DMS79 (cell line): ENCODE measurements around the gene ZBTB40.

Experiments
- DNase-seq: peaks from one replicate; lab custom pipeline; 2025; lab: John Stamatoyannopoulos, UW

Gene ZBTB40

DNA sequence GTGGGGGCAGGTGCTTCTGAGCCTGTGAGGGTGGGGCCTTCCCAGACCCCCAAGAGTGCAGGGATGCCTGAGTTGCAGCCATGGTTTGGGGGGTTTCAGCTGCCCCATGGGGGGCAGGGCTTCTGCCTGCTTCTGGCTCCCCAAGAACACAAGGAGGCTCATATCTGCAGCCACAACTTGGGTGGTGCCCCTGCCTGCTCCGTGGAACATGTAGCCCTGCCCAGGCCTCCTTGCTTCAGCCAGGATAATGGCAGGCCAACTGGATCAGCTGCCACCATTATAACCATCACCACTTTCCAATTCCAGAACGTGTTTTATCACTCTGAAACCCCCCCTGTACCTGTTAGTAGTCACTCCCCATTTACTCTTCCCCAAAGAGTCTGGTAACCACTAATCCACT lies 14.0 kb downstream of the ZBTB40 start:
- DNase-seq, result no peak

GRCh38 chr1:22470227-22470626 lies 18.6 kb downstream of the ZBTB40 start:
- no peak for DNase-seq

- DNase-seq, result no peak
These were observed 19.4 kb downstream of the ZBTB40 start for GRCh38 chr1:22471078-22471477.

DNA sequence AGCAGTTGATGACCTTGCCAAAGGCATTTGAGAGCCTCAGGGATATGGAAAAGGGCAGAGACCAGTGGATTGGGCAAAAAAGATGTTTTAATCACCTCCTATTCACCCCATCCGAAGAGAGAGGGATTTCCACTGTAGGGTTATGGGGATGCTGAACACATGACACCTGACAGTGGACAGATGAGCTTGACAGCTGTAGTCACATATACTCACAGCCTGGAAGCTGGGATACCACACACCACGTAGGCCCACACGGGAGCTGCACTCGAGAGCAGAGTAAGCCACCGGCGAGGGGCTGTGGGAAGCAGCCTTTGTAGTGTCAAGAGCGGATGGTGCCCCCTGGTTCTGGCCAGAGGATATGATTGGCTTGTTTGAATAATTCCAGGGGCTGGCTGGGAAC lies 20.0 kb downstream of the ZBTB40 start:
- DNase-seq, result no peak

DNA sequence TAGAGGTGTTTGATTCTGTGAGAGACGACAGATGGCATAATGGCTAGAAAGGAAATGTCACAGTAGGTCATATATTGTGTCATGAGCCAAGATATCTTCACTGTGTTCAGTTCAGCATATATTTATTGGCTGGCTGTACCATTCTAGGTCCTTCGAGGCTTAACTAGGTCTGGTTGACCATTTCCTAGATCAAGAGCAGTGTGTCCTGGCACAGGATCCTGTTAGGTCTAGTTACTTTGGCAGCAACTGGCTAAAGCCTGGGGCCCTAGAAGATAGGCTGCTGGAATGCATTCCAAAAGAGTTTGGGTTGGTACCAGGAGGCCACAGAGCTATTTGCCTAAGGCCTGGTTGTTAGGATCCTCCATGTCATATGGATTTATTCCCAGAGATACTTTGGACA lies 20.9 kb downstream of the ZBTB40 start:
- DNase-seq, result no peak

- DNase-seq, result no peak
These were observed 22.3 kb downstream of the ZBTB40 start for GRCh38 chr1:22473952-22474351.

DNA sequence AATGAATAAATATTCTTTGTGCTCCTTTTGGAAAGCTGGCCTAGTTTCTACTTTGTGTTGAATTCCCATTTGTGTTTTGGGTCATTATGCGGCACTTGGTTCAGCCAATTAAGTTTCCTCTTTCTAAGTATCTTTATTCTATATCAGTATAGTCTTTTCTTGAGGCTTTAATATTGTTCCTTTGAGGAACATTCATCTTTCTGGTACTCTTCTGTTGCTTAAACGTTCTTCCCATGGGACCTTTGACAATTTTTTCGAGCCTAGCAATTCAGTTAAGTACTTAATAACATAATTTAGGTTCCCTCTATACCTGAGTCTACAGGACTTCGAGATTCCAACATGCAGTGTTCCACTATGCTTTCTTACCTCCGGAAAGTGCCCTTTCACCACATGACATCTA lies 24.9 kb downstream of the ZBTB40 start:
- DNase-seq, result no peak

DNA sequence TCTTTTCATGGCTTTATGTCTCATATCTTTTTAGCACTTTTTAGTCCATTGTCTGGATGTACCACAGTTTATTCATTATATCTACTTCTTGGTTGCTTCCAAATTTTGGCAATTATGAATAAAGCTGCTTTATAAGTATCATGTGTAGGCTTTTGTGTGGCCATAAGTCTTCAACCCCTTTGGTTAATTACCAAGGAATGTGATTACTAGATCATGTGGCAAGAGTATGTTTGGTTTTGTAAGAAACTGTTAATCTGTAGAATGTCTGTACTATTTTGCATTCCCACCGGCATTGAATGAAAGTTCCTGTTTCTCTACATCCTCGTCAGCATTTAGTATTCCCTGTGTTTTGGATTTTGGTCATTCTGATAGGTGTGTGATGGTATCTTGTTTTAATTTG lies 31.5 kb downstream of the ZBTB40 start:
- DNase-seq, result no peak

- no peak for DNase-seq
These were observed 33.2 kb downstream of the ZBTB40 start for GRCh38 chr1:22484706-22485345.

- DNase-seq, result no peak
These were observed 33.8 kb downstream of the ZBTB40 start for GRCh38 chr1:22485431-22485830.

DNA sequence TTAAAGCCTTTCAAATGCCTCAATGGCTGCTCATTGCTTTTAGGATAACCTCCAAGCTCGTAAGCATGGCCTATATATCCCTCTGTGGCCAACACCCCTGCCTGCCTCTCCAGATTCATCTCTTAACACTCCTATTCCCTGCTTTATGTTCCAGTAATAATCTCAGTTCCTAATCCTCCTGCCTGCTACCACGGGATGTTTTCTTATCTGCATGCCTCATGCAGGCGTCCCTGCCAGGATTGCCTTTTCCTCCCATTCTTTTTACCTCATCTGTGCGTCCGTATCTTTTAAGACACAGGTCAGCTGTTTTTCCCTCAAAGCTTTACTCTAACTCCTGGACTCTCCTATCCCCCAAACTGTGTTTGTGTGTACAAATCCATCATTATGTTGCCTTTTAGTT lies 36.1 kb downstream of the ZBTB40 start:
- DNase-seq, result no peak

DNA sequence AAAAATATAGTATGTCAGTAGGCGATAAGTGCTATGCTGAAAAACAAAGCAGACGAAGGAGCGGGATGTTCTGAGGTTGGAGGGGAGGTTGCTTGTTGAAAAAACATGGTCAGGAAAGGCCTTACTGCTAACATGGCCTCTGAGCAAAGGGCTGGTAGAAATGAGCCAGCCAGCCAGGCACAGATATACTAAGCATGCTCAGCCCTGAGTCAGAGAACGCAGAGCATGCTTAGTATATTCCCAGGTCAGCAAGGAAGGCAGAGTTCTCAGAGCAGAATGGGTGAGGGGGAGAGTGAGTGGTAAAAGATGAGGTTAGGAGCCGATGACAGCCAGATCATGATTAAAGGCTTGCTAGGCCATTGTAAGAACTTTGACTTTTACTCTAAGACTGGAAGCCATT lies 36.7 kb downstream of the ZBTB40 start:
- DNase-seq, result no peak

GRCh38 chr1:22489278-22489677 lies 37.6 kb downstream of the ZBTB40 start:
- DNase-seq, result no peak

- DNase-seq, result no peak
These were observed 38.2 kb downstream of the ZBTB40 start for GRCh38 chr1:22489823-22490222.

DNA sequence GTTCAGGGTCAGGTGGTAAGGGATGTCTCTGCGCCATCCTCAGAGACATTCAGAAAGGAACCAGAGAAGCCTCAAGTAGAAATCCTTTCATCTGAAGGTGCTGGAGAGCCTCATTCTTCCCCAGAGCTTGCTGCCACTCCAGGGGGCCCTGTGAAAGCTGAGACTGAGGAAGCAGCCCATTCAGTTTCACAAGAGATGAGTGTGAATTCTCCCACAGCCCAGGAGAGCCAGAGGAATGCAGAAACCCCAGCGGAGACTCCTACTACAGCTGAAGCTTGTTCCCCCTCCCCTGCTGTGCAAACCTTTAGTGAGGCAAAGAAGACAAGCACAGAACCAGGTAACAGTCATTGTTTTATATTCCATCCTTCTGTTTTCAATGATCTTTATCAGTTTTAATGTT lies 38.7 kb downstream of the ZBTB40 start:
- DNase-seq, result no peak

DNA sequence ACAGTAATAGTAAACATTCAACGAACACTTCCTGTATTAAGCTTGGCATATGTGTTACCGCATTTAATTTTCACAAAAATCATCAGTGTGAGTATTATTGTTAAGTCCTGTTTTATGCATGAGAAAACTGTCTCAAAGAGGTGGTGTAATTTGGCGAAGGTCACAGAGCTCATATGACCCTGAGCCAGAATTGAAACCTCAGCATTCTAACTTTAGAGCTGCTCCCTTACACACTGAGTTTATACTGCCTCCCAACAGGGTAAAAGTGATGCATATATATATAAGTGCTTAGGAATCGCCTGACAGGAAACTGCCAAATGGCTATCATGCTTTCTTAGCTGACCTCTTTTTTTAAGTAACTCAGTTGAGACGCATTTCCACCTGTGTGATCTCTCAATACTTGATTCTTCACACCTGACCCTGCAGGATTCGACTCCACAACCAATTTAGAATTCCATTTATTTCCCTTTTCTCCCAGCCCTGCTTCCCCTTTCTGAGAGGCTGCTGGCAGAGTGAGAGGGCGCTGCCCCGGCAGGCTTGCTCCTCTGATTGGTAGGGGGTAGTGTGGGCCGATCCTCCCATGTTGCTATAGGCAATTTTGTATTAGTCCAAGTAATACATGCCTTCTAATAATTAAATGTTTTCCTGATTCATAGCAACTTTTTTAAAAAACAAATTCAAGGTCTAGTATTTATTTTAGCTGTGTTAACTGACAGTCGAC lies 40.5 kb downstream of the ZBTB40 start:
- no peak for DNase-seq

- DNase-seq, result no peak
These were observed 42.5 kb downstream of the ZBTB40 start for GRCh38 chr1:22494144-22494543.

- no peak for DNase-seq
These were observed 43.4 kb downstream of the ZBTB40 start for GRCh38 chr1:22494943-22495579.

DNA sequence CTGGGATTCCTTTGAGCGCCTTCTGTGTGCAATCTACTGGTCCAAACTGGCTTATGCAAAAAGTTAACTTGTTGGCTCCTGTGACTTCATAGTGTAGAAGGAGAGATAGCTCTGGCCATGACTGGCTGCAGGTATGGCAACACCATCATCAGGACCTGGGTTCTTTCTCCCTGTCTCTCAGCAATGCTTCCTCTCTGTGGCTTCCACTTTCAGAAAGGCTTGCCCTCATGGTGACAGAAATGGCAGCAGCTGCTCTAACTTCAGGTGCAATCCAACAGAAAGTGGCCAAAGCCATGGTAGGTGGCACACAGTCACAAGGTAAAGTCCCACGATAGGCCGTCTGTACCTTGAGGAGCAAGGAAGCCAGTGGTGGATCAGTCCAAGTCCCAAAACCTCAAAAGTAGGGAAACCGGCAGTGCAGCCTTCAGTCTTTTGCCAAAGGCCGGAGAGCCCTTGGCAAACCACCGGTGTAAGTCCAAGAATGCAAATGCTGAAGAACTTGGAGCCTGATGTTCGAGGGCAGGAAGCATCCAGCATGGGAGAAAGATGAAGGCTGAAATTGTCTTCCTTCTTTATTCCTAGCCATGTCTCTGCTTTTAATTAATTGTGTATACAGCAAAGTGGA lies 45.0 kb downstream of the ZBTB40 start:
- no peak for DNase-seq

DNA sequence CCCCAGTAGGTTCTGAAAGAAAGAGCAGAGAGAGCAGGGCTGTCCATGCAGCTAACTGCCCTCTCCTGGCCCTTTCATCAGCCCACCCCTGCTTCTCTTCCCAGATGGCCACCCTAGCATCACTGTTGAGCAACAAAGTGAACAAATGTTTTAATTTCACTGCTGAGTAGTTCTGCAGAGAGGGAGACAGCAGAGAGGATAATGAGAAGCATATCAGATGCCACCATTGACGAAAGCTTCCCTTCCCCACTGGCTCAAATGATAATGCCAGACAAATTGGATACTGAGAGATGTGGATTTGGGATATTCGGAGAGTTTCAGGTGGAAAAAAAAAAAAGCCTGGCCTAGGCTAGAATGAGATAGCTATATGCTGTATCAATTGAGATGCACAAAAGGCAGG lies 46.8 kb downstream of the ZBTB40 start:
- DNase-seq, result no peak

DNA sequence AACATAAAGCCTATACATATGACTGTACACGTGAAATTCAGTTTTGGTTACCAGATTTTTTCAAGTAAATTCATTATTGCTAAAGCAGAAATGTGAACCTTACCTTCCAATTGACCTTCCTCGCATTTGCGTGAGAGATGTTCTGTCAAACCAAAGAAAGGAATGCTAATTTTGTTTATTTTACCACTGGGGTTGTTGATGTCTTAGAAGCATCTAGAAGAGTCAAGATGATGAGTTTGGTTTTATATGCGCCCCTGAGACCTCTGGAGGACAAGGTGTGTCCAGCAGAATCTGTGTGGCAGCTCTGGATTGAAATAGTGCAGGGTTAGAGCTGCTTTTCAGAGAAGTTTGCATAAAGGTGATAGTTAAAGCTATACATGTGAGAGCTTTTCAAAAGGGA lies 48.4 kb downstream of the ZBTB40 start:
- DNase-seq, result no peak

GRCh38 chr1:22500471-22500870 lies 48.8 kb downstream of the ZBTB40 start:
- peak; percentile 65 for DNase-seq

- no peak for DNase-seq
These were observed 50.6 kb downstream of the ZBTB40 start for GRCh38 chr1:22502202-22502601.
